Parathyroid adenoma (tissue), 2 donors: ENCODE data around the gene MT1G.

Source experiments
- H2AFZ ChIP-seq: fragments of 300-600 bp; sonication (generic); one replicate; pipeline ENCODE4 v1.7.0; 2017; ENCODE audit warnings: antibody characterized with exemption, mild to moderate bottlenecking
- H3K27ac ChIP-seq: fragments of 300-600 bp; sonication (generic); one replicate; pipeline ENCODE4 v1.7.0; 2017
- H3K27me3 ChIP-seq: fragments of 300-600 bp; sonication (generic); one replicate; pipeline ENCODE4 v1.7.0; 2017; ENCODE audit warnings: low read length; ENCODE audit not compliant: control insufficient read depth, insufficient read depth
- H3K36me3 ChIP-seq: fragments of 300-600 bp; sonication (generic); one replicate; pipeline ENCODE4 v1.7.0; 2017; ENCODE audit warnings: low read length; ENCODE audit not compliant: control insufficient read depth, insufficient read depth
- H3K4me1 ChIP-seq: fragments of 300-600 bp; sonication (generic); one replicate; pipeline ENCODE4 v1.7.0; 2017; ENCODE audit warnings: control low read depth
- H3K4me2 ChIP-seq: fragments of 300-600 bp; sonication (generic); one replicate; pipeline ENCODE4 v1.7.0; 2017; ENCODE audit warnings: low read length
- H3K4me3 ChIP-seq: fragments of 300-600 bp; sonication (generic); one replicate; pipeline ENCODE4 v1.7.0; 2017; ENCODE audit warnings: low read depth, low read length
- H3K79me2 ChIP-seq: fragments of 300-600 bp; sonication (generic); one replicate; pipeline ENCODE4 v1.7.0; 2017; ENCODE audit warnings: control low read depth
- H3K9ac ChIP-seq: fragments of 300-600 bp; sonication (generic); one replicate; pipeline ENCODE4 v1.7.0; 2017; ENCODE audit warnings: mild to moderate bottlenecking
- H3K9me3 ChIP-seq: fragments of 300-600 bp; sonication (generic); one replicate; pipeline ENCODE4 v1.7.0; 2017; ENCODE audit warnings: low read length; ENCODE audit not compliant: control insufficient read depth
- TF ChIP-seq, protein P1 (sequence below): fragments of 300-600 bp; sonication (generic); IDR thresholded peaks from one replicate; pipeline ENCODE4 v1.7.0; 2017; ENCODE audit warnings: antibody characterized with exemption, mild to moderate bottlenecking
- donor health status: primary hyperparathyroidism.

The MT1G gene

GRCh38 chr16:56682703-56683397 is 15.0 kb upstream of the MT1G start:
- peak overlapping the region; percentile 79 for H3K27ac ChIP-seq

GRCh38 chr16:56681939-56682702 is 14.3 kb upstream of the MT1G start, which contains the start of gene MT1X:
TSS of gene MT1X (plus strand) at chr16:56682470. CDS start at chr16:56682541, 71 bp downstream.
- H3K79me2 ChIP-seq, result no peaks in the 10 kb centered on the region
- H2AFZ ChIP-seq, result peak within 1 kb of the TSS; percentile 85
- H3K36me3 ChIP-seq, result no peaks in the 10 kb centered on the region
- H3K27me3 ChIP-seq, result no peaks in the 10 kb centered on the region
- no peaks in the 10 kb centered on the region for H3K9me3 ChIP-seq
- TF ChIP-seq, protein P1, sequence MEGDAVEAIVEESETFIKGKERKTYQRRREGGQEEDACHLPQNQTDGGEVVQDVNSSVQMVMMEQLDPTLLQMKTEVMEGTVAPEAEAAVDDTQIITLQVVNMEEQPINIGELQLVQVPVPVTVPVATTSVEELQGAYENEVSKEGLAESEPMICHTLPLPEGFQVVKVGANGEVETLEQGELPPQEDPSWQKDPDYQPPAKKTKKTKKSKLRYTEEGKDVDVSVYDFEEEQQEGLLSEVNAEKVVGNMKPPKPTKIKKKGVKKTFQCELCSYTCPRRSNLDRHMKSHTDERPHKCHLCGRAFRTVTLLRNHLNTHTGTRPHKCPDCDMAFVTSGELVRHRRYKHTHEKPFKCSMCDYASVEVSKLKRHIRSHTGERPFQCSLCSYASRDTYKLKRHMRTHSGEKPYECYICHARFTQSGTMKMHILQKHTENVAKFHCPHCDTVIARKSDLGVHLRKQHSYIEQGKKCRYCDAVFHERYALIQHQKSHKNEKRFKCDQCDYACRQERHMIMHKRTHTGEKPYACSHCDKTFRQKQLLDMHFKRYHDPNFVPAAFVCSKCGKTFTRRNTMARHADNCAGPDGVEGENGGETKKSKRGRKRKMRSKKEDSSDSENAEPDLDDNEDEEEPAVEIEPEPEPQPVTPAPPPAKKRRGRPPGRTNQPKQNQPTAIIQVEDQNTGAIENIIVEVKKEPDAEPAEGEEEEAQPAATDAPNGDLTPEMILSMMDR, result peak; percentile 4
- peak within 1 kb of the TSS; percentile 73 for H3K4me2 ChIP-seq
- H3K4me1 ChIP-seq, result peaks cover 19% of the 10 kb centered on the region
- peak within 1 kb of the TSS; percentile 79 for H3K27ac ChIP-seq
- peak within 1 kb of the TSS; percentile 17 for H3K9ac ChIP-seq
- peak within 1 kb of the TSS; percentile 72 for H3K4me3 ChIP-seq

More at GRCh38 chr16:56682703-56683397, 15.0 kb upstream of the MT1G start:
- H3K79me2 ChIP-seq, result no peaks in the 10 kb centered on the region
- peaks cover 19% of the 10 kb centered on the region for H3K4me1 ChIP-seq
- H3K9ac ChIP-seq, result peak overlapping the region; percentile 17
- no peaks in the 10 kb centered on the region for H3K36me3 ChIP-seq
- H2AFZ ChIP-seq, result peak overlapping the region; percentile 85
- TF ChIP-seq, protein P1, result no peak
- no peaks in the 10 kb centered on the region for H3K9me3 ChIP-seq
- peak overlapping the region; percentile 72 for H3K4me3 ChIP-seq
- H3K4me2 ChIP-seq, result peak overlapping the region; percentile 73
- no peaks in the 10 kb centered on the region for H3K27me3 ChIP-seq

DNA sequence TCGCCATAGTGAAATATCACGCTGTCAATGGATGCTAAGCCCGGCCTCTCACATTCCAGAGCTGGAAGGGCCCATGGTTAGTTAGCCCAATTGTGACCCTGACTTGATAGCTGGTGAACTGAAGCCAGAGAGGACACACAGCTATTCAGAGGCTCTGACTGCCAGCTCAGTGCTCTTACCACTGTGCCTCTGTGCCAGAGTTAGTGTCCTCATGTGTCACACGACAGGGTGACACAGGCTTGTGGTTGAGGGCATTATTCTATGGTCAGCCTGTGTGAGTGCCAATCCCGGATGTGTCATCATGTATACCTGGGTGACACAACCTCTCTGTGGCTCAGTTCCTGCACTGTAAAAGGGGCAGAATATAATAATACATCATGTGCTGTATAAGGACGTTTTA is 12.0 kb upstream of the MT1G start:
- Histone ChIP-seq H3K9me3 (no peaks in the 10 kb centered on the region), H3K4me2 (no peak overlapping the region), H3K4me1 (peaks cover 13% of the 10 kb centered on the region), H3K9ac (no peak overlapping the region), H2AFZ (no peak overlapping the region), H3K4me3 (no peak overlapping the region), H3K36me3 (no peaks in the 10 kb centered on the region), H3K27me3 (no peaks in the 10 kb centered on the region), H3K79me2 (no peaks in the 10 kb centered on the region), H3K27ac (peak overlapping the region; percentile 9)
- TF ChIP-seq, protein P1, result no peak

- TF ChIP-seq, protein P1, result no peak
- Histone ChIP-seq H3K9me3 (no peaks in the 10 kb centered on the region), H3K27ac (peak overlapping the region; percentile 9), H3K4me3 (no peak overlapping the region), H3K9ac (no peak overlapping the region), H3K79me2 (no peaks in the 10 kb centered on the region), H3K36me3 (no peaks in the 10 kb centered on the region), H3K27me3 (no peaks in the 10 kb centered on the region), H3K4me1 (peaks cover 13% of the 10 kb centered on the region), H2AFZ (peak overlapping the region; percentile 31), H3K4me2 (no peak overlapping the region)
These were observed 11.3 kb upstream of the MT1G start for GRCh38 chr16:56679078-56679730.
